GM12875 (cell line): ENCODE data around the gene RAD23B.
"Not testable (repeated sequence)": the region's sequence is repeated elsewhere in the genome, so short reads cannot be mapped to it uniquely, and the experiment has no call there.

Experiments
- H3K4me3 ChIP-seq: one replicate; pipeline ENCODE4 v1.5.1; 2011; ENCODE audit warnings: low read depth, low read length, control low read depth
- TF ChIP-seq, protein P1 (sequence below): IDR thresholded peaks from 2 replicates; pipeline ENCODE4 v1.5.1; 2011; ENCODE audit warnings: low read depth, mild to moderate bottlenecking, control low read depth, inconsistent platforms, low read length, moderate library complexity, borderline replicate concordance; ENCODE audit not compliant: insufficient read depth

RAD23B gene

GRCh38 chr9:107290619-107291018 lies 7.5 kb downstream of the RAD23B start:
- H3K4me3 ChIP-seq: no peak overlapping the region
- TF ChIP-seq, protein P1, sequence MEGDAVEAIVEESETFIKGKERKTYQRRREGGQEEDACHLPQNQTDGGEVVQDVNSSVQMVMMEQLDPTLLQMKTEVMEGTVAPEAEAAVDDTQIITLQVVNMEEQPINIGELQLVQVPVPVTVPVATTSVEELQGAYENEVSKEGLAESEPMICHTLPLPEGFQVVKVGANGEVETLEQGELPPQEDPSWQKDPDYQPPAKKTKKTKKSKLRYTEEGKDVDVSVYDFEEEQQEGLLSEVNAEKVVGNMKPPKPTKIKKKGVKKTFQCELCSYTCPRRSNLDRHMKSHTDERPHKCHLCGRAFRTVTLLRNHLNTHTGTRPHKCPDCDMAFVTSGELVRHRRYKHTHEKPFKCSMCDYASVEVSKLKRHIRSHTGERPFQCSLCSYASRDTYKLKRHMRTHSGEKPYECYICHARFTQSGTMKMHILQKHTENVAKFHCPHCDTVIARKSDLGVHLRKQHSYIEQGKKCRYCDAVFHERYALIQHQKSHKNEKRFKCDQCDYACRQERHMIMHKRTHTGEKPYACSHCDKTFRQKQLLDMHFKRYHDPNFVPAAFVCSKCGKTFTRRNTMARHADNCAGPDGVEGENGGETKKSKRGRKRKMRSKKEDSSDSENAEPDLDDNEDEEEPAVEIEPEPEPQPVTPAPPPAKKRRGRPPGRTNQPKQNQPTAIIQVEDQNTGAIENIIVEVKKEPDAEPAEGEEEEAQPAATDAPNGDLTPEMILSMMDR: no peak

GRCh38 chr9:107292821-107293542 lies 9.9 kb downstream of the RAD23B start:
- no peak overlapping the region for H3K4me3 ChIP-seq
- TF ChIP-seq, protein P1: no peak

DNA sequence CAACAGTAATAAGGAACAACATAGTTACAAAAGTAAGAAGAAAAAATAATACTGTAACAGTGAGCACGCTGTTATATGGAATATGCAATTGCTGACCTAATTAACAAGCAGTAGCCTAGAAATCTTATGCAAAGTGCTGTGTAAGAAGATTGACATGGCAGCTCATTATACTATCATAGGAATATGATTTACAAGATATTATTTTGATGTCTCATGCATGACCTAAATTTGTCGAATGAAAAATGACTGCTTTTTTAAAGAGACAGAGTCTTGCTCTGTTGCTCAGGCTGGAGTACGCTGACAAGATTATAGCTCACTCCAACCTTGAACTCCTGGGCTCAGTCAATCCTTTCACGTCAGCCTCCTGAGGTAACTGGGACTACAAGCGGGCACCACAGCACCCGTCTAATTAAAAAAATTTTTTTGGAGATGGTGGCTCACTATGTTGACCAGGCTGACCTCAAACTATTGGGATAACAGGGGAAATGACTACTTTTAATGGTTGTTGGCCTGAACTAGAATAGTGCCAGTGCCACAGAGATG lies 10.5 kb downstream of the RAD23B start:
- TF ChIP-seq, protein P1: no peak
- H3K4me3 ChIP-seq: no peak overlapping the region

DNA sequence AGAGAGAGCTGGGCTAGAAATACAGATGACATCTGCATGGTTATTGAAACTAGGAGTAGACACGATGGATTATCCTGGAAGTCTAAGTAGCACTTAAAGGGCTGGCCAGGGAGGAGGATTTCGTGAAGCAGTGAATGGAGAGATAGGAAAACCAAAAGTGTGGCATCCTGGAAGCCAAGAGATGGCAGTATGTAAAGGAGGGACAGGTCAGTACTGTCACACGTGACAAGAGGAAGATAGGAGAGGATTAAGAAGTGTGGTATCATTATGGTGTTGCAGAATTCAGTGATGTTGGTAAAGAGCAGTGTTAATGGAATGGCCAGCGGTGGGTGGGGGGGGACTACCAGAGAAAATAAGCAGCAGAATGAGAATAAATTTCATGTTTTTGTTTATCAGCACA lies 11.7 kb downstream of the RAD23B start:
- TF ChIP-seq, protein P1: no peak
- no peak overlapping the region for H3K4me3 ChIP-seq

- TF ChIP-seq, protein P1: no peak
- H3K4me3 ChIP-seq: no peak overlapping the region
Observed at GRCh38 chr9:107295995-107296394, 12.9 kb downstream of the RAD23B start.

- not testable (repeated sequence) for H3K4me3 ChIP-seq
Observed at GRCh38 chr9:107296592-107296991, 13.5 kb downstream of the RAD23B start.

DNA sequence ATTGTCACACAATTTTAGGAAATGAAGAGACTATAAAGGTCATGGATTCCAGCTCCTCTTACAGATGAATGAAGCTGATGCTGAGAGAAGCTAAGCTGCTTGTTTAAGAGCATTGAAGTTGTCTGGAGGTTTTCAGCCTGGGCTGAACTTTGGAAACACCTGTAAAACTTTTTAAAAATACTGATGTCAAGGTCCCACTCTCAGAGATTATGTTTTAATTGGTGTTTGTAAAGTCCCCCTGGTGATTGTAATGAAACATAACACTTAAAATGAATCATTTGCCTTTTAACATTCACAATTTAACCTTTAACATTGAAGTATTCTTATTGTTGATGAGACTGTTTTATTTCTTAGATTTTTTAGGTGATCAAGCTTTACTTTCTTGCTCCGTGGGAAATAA lies 16.4 kb downstream of the RAD23B start:
- H3K4me3 ChIP-seq: no peak overlapping the region
- TF ChIP-seq, protein P1: no peak

- TF ChIP-seq, protein P1: no peak
- no peak overlapping the region for H3K4me3 ChIP-seq
Observed at GRCh38 chr9:107306308-107306707, 23.2 kb downstream of the RAD23B start.
